H1 (cell line): ENCODE measurements around the gene KLB.

Source experiments
- POLR2A ChIP-seq, 2 experiments: IDR thresholded peaks; 1 replicate in 1 of 2; 2 replicates in 1 of 2; pipeline ENCODE4 v1.6.1; 2011; ENCODE audit warnings: low read depth in 2 of 2, low read length in 2 of 2, mild to moderate bottlenecking in 2 of 2; ENCODE audit errors: control extremely low read depth in 1 of 2
- RNF2 ChIP-seq: fragments of 200-900, 300-1000 bp; sonication (generic); IDR thresholded peaks from 2 replicates; pipeline ENCODE4 v1.7.1; 2016; ENCODE audit warnings: borderline replicate concordance, low read depth, mild to moderate bottlenecking, antibody characterized with exemption, low read length; ENCODE audit not compliant: poor library complexity, severe bottlenecking; ENCODE audit errors: missing control alignments
- SIN3A ChIP-seq, 2 experiments: IDR thresholded peaks in 1 of 2; conservative IDR thresholded peaks in 1 of 2; 2 replicates each; pipeline ENCODE4 v1.6.1; 2011 to 2012; ENCODE audit warnings: low read length in 2 of 2, improper control_type of control experiment in 1 of 2, low read depth in 1 of 2, mild to moderate bottlenecking in 1 of 2
- ZNF274 ChIP-seq: IDR thresholded peaks from 2 replicates; pipeline ENCODE4 v1.7.0; 2012; ENCODE audit warnings: low read length, borderline replicate concordance; ENCODE audit errors: extremely low read depth
- TF ChIP-seq, protein P1 (sequence below), 3 experiments: IDR thresholded peaks; 1 replicate in 2 of 3; 2 replicates in 1 of 3; pipeline versions ENCODE4 v1.5.1 to v1.6.1; 2011; ENCODE audit warnings: low read length in 3 of 3, mild to moderate bottlenecking in 3 of 3, inconsistent platforms in 2 of 3, low read depth in 1 of 3, moderate library complexity in 1 of 3; ENCODE audit not compliant: insufficient read depth in 1 of 3; ENCODE audit errors: control extremely low read depth in 1 of 3

- TF ChIP-seq POLR2A (IDR thresholded peaks at IDR 0.05; ENCODE audit: control extremely low read depth in 1 of 2, low read depth in 2 of 2, low read length in 2 of 2), result no peak
- no peak for TF ChIP-seq RNF2
- no peak for TF ChIP-seq SIN3A (conservative IDR thresholded peaks at IDR 0.05 in 1 of 2, IDR thresholded peaks at IDR 0.05 in 1 of 2; ENCODE audit: low read depth in 1 of 2, low read length in 2 of 2)
- TF ChIP-seq, protein P1, sequence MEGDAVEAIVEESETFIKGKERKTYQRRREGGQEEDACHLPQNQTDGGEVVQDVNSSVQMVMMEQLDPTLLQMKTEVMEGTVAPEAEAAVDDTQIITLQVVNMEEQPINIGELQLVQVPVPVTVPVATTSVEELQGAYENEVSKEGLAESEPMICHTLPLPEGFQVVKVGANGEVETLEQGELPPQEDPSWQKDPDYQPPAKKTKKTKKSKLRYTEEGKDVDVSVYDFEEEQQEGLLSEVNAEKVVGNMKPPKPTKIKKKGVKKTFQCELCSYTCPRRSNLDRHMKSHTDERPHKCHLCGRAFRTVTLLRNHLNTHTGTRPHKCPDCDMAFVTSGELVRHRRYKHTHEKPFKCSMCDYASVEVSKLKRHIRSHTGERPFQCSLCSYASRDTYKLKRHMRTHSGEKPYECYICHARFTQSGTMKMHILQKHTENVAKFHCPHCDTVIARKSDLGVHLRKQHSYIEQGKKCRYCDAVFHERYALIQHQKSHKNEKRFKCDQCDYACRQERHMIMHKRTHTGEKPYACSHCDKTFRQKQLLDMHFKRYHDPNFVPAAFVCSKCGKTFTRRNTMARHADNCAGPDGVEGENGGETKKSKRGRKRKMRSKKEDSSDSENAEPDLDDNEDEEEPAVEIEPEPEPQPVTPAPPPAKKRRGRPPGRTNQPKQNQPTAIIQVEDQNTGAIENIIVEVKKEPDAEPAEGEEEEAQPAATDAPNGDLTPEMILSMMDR (IDR thresholded peaks at IDR 0.05; ENCODE audit: control extremely low read depth in 1 of 3, insufficient read depth in 1 of 3, low read depth in 1 of 3, low read length in 3 of 3), result no peak
- TF ChIP-seq ZNF274, result no peak
These were observed 9.1 kb downstream of the KLB start for GRCh38 chr4:39415678-39416283.
